ENCODE data around the gene CSNK1G2.

The CSNK1G2 gene

DNA sequence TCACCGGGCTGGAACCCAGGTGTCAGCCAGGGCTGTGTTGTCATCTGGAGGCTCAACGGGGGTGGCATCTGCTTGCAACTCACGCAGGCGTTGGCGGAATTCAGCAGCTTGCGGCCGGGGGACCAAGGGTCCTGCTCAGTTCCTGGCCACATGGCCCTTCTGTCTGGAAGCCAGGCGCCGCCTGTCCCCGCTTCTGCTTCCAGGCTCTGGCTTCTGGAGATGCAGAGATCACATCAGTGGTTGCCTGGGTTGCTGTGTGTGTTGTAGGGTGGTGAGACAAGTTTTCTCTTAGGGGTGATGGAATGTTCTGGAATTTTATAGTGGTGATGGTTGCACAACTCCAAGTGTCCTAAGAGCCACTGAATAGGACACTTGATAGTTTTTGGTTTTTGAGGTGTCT is 30.8 kb upstream of the CSNK1G2 start:
- TF ChIP-seq, protein P1, sequence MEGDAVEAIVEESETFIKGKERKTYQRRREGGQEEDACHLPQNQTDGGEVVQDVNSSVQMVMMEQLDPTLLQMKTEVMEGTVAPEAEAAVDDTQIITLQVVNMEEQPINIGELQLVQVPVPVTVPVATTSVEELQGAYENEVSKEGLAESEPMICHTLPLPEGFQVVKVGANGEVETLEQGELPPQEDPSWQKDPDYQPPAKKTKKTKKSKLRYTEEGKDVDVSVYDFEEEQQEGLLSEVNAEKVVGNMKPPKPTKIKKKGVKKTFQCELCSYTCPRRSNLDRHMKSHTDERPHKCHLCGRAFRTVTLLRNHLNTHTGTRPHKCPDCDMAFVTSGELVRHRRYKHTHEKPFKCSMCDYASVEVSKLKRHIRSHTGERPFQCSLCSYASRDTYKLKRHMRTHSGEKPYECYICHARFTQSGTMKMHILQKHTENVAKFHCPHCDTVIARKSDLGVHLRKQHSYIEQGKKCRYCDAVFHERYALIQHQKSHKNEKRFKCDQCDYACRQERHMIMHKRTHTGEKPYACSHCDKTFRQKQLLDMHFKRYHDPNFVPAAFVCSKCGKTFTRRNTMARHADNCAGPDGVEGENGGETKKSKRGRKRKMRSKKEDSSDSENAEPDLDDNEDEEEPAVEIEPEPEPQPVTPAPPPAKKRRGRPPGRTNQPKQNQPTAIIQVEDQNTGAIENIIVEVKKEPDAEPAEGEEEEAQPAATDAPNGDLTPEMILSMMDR (conservative IDR thresholded peaks at IDR 0.05; ENCODE audit: low read depth, low read length): no peak
- no peak for DNase-seq (ENCODE audit: low read depth)
- H3K4me3 ChIP-seq (ENCODE audit: low read length): no peak overlapping the region

DNA sequence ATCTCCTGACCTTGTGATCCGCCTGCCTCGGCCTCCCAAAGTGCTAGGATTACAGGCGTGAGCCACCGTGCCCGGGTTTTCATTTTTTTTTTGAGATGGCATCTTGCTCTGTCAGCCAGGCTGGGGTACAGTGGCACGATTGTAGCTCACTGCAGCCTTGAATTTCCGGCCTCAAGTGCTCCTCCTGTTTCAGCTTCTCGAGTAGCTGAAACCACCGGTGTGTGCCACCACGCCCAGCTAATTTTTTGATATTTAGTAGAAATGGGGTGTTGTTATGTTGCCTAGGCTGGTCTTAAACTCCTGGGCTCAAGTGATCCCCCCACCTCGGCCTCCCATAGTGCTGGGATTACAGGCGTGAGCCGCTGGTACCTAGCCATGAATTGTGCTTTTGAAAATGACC is 29.9 kb upstream of the CSNK1G2 start:
- H3K4me3 ChIP-seq (ENCODE audit: low read length): no peak overlapping the region
- TF ChIP-seq, protein P1 (conservative IDR thresholded peaks at IDR 0.05; ENCODE audit: low read depth, low read length): no peak
- no peak for DNase-seq (ENCODE audit: low read depth)

DNA sequence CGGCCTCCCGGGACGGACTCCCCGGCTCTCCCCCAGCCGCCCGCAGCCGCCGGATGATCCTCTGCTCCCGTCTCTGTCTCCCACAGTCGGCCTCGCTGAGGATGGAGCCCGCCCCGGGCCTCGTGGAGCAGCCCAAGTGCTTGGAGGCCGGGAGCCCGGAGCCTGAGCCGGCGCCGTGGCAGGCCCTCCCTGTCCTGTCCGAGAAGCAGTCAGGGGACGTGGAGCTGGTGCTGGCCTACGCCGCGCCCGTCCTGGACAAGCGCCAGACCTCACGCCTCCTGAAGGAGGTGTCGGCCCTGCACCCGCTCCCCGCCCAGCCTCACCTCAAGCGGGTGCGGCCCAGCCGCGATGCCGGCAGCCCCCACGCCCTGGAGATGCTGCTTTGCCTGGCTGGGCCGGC is 29.0 kb upstream of the CSNK1G2 start:
- no peak for DNase-seq (ENCODE audit: low read depth)
- no peak overlapping the region for H3K4me3 ChIP-seq (ENCODE audit: low read length)
- TF ChIP-seq, protein P1 (conservative IDR thresholded peaks at IDR 0.05; ENCODE audit: low read depth, low read length): no peak

DNA sequence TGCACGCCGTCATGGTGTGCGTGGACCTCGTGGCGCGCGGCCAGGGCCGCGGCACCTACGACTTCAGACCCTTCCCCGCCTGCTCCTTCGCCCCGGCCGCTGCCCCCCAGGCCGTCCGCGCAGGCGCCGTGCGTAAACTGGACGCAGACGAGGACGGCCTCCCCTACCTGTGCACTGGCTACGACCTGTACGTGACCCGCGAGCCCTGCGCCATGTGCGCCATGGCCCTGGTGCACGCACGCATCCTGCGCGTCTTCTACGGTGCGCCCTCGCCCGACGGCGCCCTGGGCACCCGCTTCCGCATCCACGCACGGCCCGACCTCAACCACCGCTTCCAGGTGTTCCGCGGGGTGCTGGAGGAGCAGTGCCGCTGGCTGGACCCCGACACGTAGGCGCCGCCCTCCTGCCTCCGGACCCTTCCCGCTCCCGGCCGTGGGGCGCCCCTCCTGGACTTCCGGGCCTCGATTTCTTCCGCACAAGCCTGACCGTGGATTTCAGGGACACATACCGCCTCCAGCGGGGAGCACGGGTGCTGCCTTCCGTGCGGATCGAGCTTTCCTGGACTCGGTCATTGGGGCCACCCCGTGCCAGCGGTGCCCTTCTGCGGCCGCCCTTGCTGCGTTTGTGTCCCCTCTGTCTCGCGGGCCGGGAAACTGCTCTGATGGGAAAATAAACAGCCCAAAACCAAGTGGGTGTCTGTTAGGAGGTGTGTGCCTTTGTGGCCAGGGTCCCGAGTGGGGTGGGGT is 28.0 kb upstream of the CSNK1G2 start:
- TF ChIP-seq, protein P1 (conservative IDR thresholded peaks at IDR 0.05; ENCODE audit: low read depth, low read length): no peak
- no peak overlapping the region for H3K4me3 ChIP-seq (ENCODE audit: low read length)
- DNase-seq (ENCODE audit: low read depth): no peak

DNA sequence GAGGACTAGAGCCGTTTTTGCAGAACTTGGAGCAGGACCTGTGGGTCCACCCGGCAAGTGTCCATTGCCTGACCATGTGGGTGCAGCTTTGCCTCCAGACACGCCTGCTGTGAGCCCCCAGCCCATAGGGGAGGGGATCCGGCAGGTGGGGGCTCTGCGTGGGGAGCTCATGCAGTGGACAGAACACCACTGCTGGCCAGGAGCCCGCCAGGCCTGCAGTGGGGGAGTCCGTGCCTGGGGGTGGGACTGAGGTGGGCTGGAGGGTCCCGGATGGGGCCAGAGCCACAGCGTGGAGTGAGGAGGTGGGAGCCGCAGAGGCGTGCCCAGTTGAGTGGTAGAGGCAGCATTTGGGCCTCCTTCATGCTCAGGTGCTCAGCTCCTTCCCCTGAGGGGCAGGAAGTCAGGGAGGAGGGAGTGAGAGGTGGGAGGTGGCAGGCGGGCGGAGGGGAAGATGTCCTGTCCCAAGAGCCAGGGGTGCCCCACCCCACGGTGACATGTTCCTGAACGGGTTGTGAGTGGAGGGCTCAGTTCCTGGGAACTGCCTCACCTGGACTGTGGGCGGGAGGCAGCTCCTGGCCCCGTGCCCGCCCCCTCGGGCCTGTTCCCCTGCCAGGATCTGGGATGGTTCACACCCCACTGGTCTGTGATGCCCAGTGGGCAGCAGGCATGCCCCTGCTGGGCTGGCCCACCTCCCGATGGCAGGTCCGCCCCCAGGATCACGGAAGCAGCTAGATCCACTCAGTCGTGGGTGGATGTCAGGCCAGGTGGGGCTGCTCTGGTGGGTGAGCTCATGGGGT is 27.0 kb upstream of the CSNK1G2 start:
- no peak for DNase-seq (ENCODE audit: low read depth)
- TF ChIP-seq, protein P1 (conservative IDR thresholded peaks at IDR 0.05; ENCODE audit: low read depth, low read length): no peak
- no peak overlapping the region for H3K4me3 ChIP-seq (ENCODE audit: low read length)

DNA sequence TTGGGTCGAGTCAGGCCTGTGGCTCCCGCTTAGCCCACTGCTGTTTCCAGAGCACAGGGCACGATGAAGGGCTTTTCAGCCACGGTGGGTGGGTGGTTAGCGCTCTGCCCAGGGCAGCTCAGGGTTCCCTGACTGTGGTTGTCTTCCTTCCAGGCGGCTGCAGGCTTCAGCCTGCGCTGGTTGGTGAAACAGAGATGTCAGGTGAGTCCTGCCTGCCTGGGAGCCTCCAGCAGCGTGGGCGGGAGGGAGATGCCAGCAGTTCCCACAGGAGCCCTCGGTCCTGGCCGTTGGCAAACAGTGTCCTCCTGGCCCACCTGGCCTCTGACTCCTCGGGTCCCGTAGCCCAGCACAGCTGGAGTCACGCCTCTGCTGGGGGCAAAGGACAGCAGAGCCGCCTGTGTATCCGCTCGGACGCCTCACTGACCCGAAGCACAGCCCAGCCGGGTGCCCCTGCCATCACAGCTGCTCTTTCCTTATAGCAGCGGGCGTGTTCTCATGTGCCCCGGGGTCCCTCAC is 26.1 kb upstream of the CSNK1G2 start:
- DNase-seq (ENCODE audit: low read depth): no peak
- TF ChIP-seq, protein P1 (conservative IDR thresholded peaks at IDR 0.05; ENCODE audit: low read depth, low read length): no peak
- H3K4me3 ChIP-seq (ENCODE audit: low read length): no peak overlapping the region

Measured in retinal pigment epithelial cell (primary cell).